ENCODE measurements around the gene OR9A2.

The OR9A2 gene, protein sequence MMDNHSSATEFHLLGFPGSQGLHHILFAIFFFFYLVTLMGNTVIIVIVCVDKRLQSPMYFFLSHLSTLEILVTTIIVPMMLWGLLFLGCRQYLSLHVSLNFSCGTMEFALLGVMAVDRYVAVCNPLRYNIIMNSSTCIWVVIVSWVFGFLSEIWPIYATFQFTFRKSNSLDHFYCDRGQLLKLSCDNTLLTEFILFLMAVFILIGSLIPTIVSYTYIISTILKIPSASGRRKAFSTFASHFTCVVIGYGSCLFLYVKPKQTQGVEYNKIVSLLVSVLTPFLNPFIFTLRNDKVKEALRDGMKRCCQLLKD

DNA sequence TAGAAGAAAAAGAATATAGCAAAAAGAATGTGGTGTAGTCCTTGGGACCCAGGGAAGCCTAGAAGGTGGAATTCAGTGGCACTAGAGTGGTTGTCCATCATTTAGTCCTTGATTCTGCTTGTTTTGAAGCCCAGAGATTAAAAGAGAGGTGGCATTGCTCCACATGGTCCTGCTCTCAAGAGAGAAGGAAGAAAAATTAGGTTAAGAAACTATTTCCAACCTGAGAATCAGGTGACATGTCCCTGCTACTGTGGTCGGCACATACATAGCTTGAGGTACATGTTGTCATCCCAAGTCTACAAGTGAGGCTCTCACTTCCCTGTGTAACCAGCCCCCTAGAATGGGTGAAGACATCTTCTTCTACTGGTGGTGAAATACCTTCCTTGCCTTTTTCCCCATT, at the start of gene OR9A2:
TSS of gene OR9A2 (minus strand) at position 101 of the 400 bp plus-strand sequence. CDS start at position 101, 0 bp downstream.
- FAIRE-seq: no peak
- no peak for DNase-seq (ENCODE audit: insufficient read length, low spot score)

DNA sequence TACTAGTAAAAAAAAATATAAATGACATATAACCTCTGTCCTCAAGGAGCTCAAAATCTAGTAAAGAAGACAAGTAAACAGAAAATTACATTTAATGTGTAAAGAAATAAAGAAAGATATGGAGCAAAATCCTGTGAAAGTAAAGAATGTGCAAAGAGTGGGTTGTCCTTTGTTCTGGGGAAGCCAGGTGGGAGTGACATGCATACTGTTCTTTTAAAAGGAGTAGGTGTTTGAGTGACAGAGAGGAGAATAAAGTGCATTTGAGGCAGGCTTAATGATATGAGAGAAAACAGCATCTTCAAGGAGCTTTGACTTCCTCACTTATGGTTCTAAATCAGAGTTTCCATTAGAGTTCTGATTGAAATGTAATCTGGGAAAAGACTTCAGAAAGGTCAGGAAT, 47.2 kb upstream of the OR9A2 start:
- FAIRE-seq (no peak), DNase-seq (ENCODE audit: insufficient read length, low spot score) (no peak)

DNA sequence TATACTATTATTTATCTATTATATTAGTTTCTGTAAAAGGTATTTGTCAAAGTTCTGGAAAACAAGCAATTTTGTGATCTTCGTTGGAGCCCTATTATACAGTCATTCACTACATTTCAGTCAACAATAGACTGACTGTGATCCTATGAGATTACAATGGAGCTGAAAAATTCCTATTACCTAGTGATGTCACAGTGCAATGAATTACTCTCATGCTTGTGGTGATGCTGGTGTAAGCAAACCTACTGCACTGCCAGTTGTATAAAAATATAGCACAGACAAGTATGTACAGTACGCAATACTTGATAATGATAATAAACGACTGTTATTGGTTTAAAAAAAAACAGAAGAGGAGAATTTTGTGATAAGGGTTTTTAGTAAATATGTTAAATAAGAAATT, 46.6 kb upstream of the OR9A2 start:
- FAIRE-seq (no peak), DNase-seq (ENCODE audit: insufficient read length, low spot score) (no peak)

DNA sequence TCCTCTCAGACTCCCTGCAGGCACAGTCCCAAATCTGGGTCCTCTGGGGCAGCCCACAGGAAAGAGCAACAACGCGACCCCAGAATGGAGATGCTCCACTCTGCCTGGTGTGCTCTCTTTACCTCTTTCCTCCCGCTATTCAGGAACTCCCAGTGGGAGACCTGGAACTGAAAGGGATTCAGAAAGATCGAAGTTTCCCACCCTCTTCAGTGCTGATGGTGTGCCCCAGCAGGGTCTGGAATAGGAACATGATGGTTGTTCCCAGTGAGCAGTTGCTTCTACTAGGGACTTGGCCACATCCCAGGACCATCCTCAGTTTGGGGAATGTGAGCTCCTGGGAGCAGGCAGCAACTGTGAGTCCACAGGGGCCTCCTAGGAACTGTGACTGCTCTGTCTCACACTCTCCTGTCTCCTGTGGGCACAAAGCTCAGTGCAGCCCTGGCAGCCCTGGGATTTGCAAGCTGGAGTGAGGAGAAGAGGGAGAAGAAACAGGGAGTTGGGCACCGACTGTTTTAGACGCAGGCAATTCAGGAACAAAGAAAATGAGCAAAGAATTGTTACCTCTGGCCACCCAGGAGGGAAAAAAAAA, 43.1 kb upstream of the OR9A2 start:
- no peak for FAIRE-seq
- DNase-seq (ENCODE audit: insufficient read length, low spot score): no peak

DNA sequence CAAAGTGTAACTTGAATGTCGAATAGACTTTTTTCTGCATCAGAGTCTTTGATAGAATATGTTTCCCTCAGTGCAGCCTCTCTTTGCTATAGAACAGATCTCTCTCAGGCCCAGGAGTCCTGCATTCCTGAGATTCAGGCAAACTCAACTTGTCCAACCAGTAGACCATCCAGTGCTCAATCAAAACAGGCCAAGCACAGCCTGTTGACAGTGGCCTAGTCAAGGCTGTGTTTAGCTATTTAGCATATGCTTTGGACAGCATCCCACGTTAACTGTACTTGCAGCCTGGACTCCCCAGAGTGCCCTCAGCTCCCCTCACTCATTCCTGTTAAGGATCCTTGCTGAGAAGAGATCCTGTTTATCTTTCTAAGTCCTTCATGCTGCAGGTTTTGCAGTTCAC, 41.5 kb upstream of the OR9A2 start:
- DNase-seq (ENCODE audit: insufficient read length, low spot score): no peak
- FAIRE-seq: no peak

DNA sequence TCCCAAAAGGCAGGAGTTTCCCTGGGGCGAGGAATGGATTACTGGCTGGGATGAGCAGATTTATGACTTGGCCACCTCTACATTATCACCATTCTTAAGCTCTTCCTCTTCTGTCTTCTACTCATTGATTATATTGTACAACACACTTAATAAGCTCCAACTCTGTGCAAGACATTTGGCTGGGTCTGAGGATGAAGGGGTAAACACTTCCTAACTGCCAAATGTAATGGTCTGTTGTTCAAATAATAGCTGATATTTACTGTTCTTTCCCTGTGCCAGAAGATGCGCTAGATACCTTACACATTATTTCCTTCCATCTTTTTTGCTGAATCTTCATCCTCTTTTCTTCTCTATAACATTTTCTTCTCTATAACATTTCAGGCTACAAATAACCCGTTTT, 36.8 kb upstream of the OR9A2 start:
- FAIRE-seq (no peak), DNase-seq (ENCODE audit: insufficient read length, low spot score) (no peak)

DNA sequence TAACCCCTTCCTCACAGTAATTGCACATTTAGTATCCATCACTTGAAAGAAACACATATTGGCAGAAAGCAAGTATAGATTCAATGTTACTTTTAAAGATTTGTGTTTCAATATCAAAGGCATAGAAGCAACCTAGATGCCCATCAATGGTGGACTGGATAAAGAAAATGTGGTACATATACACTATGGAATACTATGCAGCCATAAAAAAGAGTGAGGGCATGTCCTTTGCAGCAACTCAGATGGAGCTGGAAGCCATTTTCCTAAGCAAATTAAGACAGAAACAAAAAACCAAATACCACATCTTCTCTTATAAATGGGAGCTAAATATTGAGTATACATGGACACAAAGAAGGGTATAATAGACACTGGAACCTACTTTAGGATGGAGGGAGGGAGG, 28.8 kb upstream of the OR9A2 start:
- DNase-seq (ENCODE audit: insufficient read length, low spot score) (no peak), FAIRE-seq (no peak)

DNA sequence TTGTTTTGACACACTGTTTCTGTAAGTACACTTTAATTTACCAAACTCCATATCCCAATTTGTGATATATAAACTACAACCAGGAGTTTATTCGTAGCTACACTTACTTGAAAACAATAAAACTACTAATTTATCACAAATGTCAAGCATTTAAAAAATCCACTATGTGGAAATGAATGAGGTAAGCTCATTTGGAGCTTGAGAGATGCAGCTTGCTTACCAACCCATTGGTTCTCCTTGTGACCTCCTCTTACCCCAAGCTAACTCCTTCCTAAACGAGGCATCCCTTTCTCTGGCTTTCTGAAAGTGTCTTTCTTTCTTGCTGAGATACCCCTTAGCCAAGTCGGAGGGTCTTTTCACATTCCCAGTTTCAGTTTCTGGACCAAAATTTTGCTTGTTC, 27.7 kb upstream of the OR9A2 start:
- DNase-seq (ENCODE audit: insufficient read length, low spot score) (no peak), FAIRE-seq (no peak)

DNA sequence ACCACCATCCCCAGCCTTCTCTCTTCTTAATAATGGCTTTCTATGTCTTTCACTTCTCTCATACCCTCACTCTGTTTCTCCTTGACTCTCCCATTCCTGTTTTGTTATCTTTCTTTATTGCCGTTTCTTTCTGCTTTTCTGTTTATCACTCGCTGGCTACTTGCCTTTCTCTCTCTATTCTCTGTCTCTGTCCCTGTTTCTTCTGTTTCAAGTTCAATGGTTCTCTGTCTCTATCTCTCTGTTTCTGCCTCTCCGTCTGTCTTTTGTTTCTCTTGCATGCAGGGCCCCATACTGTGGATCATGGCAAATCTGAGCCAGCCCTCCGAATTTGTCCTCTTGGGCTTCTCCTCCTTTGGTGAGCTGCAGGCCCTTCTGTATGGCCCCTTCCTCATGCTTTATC, 25.1 kb upstream of the OR9A2 start, which contains the start of gene OR6V1:
TSS of gene OR6V1 (plus strand) at position 301 of the 400 bp plus-strand sequence. CDS start at position 301, 0 bp downstream.
- no peak for DNase-seq (ENCODE audit: insufficient read length, low spot score)
- FAIRE-seq: no peak

DNA sequence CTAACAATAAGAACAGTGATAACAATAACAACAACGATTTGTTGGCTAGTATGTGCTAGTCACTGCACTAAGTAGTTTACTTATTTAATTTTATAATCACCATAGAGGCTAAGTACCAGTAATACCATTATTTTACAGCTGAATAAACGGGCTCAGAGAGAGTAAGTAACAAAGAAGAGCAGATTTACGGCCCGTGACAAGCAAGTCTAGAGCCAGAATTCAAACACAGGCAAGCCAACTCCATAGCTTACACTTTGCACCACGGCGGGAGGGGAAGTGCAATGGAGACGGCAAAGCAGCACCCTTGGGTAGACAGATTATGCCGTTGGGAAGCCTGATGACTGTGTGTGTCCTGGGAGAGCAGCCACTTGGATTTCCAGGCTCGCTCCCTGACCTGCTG, 24.0 kb upstream of the OR9A2 start:
- FAIRE-seq (no peak), DNase-seq (ENCODE audit: insufficient read length, low spot score) (no peak)

DNA sequence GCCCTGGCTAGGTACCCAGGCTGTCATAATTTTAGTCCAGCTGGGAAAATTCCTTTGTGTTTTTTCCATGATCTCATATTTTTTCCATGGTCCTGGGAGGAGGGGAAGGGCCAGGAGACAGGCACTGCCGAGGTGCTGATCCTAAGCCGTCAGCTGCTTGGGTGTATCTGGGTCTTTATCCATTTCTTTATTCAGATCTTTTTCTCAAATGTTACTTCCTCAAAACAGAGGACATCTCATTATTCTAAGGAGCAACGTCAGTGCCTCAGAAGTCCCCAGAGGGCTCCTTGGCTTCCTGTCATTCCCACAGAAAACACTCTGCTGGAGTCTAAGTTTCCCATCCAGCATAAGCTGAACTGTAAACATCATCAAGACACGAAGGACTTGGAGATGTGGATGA, 22.4 kb upstream of the OR9A2 start:
- no peak for DNase-seq (ENCODE audit: insufficient read length, low spot score)

DNA sequence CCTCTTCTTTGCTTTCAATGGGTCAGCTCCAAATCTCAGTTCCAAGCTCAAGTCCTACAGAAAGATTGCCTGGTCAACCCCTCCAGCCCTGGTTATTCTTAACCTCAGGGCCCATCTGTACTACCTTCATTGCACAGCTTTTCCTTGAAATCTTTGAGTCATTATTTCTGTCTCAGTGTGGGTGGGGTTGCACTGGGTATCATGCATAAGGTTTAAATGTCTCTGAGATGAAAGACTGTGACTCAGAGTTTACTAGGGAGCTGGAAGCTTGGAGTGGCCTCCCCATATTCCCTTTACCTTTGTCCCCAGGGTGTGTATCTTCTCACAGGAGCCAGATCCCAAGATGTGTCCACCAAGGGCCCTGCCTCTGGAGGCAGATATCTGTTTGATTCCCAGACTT, 21.9 kb upstream of the OR9A2 start:
- FAIRE-seq (no peak), DNase-seq (ENCODE audit: insufficient read length, low spot score) (no peak)

More for the DNA sequence above, 22.4 kb upstream of the OR9A2 start:
- FAIRE-seq: no peak

DNA sequence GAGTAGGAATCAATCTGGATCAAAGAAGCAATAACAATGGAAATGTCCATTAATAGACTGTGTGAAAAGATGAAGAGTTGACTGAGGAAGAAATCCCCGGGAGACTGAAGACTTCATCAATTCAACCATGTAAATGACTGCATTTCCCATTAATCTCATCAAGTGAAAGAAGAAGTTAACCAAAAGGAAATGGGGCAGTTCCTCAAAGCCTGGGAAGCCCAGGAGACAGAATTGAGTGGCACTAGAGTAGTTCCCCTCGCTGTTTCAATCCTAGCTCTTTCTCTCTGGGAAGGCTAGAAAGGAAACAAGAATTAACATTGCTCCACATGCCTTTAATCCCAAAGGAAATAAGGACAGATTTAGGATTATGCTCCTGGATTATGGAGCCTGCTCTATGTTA, 20.4 kb upstream of the OR9A2 start:
- FAIRE-seq: no peak
- no peak for DNase-seq (ENCODE audit: insufficient read length, low spot score)

DNA sequence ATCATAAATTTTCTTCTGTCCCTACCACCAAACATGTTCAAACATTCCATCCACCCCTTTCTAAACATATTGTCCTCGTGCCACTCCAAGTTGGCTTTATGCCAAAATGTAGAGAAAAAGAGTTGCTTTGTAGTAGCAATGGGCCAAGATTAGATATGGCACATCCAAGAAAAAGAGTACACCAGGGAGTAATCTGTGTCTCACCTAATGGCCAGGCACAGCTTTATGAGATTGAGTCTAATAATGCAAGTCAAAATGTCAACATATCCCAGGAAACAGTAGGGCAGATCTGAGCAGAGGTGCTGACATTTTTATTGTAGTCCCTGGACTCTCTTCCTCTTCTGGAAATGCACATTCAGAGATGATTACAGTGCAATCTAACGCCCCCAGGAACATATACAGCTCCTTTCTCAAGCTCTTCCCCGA, 19.5 kb upstream of the OR9A2 start:
- FAIRE-seq (no peak), DNase-seq (ENCODE audit: insufficient read length, low spot score) (no peak)

DNA sequence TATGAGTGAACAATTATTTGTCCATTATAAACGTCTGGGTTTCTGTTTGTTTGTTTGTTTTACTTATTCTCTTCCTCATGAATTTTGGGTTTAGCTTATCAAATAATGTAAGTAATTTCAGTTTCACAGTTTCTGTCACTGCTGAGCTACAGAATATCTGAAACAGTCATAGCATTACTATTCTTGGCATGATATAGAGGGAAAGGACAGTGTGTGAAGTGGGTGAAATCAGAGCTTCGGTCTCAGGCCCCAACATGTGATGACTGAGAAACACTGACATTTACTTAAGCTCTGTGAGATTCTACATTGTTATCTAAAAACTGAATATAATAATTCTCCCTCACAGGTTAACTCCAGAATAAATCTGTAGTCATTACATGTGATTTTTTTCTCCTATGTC, 16.5 kb upstream of the OR9A2 start:
- FAIRE-seq (no peak), DNase-seq (ENCODE audit: insufficient read length, low spot score) (no peak)

DNA sequence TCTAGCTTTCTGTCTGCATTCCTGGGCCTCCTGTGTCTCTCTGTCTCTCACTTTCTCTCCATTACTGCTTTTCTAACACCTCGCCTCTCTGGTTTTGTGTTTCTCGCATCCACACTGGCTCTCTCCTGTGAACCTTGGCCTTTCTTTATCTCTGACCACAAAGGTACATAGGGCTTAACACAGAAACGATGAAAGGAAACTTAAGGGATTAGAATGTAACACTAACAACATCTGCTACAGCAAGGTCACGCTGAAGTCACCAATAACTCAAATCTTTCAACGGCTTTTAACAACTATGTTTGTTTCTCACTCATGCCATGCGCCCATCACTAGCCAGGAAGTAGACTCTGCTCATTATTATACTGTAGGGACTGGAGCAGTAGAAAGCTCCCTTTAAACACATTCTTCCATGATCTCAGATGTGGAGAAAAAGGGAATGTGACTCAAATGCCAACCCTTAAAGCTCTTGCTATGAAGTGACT, 15.9 kb upstream of the OR9A2 start:
- DNase-seq (ENCODE audit: insufficient read length, low spot score): no peak
- FAIRE-seq: peak; percentile 63

DNA sequence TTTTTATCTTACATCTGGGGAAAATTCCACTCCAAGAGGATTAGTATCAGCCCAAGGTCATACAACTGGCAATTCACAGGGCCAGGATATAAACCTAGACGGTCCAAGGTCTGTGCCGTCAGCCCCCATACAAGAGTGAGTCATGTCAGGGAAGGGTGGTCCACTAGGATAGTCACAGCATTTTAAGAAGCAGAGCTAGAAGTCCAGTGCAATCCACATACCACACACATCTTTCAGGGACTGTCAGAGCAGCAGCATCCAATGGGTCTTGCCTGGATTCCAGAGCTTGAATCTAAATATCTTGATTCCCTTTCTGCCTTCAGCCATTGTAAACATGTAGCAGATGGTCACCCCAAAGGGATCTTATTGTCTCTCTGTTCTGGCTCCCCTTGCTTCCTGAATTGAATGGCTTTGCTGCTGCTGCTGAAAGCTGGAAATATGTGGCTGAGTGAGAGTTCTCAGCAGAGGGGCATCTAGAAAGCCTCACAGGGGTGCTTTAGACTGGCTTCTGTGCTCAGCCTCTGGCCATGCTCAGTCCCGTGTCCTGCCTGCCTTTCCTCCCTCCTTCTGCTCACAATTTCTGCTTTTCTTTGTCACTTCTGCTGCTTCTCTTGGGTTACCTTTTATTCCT, 15.3 kb upstream of the OR9A2 start:
- FAIRE-seq (no peak), DNase-seq (ENCODE audit: insufficient read length, low spot score) (no peak)

DNA sequence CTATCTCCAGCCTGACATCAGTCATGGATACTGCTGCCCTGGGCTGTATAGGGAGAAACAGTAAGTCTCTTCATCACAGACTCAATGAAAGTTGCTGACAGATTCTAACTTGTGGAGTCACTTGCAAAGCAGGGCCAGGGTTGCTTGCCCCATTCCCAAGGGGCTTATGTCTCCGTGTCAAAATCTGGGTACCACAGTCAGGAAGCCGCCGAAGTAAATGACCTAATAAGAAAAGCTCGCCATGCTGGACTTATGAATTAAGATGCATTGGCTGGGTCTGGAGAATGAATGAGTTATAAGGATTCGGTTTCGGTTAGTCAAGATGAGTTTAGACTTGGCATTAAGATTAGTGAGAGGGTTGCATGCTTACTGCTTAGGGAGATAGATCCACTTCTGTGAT, 14.4 kb upstream of the OR9A2 start:
- FAIRE-seq: no peak

DNA sequence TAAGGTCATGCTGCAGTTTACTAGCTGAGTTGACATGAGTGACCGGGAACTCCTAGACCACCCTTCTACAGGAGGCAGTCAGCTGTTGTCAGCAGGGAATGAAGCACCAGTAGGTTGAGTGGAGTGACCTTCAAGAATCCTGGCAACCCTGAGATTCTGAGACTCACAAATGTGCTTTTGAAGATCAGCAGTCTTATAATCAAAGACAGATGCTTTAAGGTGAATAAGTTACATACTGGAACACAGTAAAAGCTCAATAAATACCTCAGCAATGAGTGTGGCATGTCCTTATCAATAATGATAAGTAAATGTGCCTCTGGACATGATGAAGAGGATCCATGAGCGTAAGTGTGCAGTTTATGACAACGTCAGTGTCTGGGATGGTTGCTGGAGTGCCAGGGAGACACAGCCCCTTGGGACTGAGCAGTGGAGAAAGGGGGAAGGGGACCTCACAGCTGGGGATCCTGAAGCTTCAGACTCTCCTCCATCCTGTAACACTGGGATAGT, 13.3 kb upstream of the OR9A2 start:
- DNase-seq (ENCODE audit: insufficient read length, low spot score): no peak

More for the DNA sequence above, 14.4 kb upstream of the OR9A2 start:
- DNase-seq (ENCODE audit: insufficient read length, low spot score): no peak

DNA sequence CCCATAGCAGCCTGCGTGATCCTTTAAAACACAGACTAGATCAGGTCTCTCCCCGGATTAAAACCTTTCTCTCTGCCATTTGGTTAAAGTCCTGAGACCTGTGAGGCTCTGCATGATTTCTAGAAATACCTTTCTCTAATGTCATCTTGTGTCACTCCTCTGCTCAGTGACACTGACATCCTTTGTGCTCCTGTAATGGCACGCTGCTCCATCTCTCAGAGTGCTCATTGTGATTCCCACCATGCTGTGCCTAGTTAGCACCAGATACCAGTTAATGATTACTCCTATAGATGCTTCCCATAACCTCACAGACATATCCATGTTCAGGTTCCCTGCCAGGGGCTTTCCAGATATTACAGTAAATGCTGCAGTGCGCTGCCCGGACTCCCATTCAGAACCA, 11.7 kb upstream of the OR9A2 start:
- DNase-seq (ENCODE audit: insufficient read length, low spot score): no peak
- no peak for FAIRE-seq

More for the DNA sequence above, 13.3 kb upstream of the OR9A2 start:
- no peak for FAIRE-seq

DNA sequence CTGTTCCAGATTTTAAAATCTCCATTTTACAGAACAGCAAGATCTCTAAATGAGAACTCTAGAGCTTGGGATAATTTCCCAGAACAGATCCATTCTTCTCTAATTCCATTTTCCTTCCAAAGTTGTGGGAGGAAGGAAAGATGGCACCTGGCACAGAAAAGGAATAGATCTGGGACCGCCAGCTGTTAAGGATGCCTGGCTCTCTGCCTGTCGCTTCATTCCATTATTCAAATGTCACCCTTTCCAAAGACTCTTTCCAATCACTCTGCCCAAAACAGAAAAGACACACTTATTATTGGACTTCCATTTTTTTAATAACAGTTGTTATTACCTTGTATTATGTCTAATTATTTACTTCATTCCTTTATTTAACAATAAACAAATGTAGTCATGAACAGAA, 751 bp upstream of the OR9A2 start:
- no peak for FAIRE-seq
- no peak for DNase-seq (ENCODE audit: insufficient read length, low spot score)

DNA sequence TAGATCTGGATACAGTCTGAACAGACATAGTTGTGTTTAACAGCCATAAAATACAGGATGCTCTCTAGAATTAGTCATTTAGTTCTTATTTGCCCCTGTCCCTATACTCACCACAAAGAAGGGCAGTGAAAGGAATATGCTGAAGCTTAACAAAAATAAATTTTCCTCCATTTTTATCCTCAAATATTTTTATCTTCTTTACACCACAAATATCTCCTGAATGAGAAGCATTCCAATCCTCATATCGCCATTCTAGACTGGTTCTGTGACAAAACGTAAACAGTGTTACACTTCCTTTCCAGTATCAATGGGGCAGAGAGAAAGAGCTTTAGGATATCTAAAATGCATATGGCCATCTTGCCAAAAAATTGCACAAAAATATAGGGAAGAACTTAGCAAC, 1.6 kb downstream of the OR9A2 start:
- no peak for DNase-seq (ENCODE audit: insufficient read length, low spot score)
- no peak for FAIRE-seq
